IMR-90 (cell line): ENCODE measurements around the gene EPB41L1. TPM values are rescaled to one million over a fixed set of nuclear protein-coding genes. Genes with fewer than 3 reads are reported as not detected.

Experiments used
- ATAC-seq: fragments of 200-7000 bp; cut with Tn5 transposase; 2 replicates; pipeline ENCODE4 v1.9.1; 2020; ENCODE audit warnings: low read depth, mild to moderate bottlenecking, moderate library complexity
- BruUV-seq: library from RNA; stranded (reverse); fragments of 400-500 nt; replicated peaks from 2 replicates; lab custom pipeline; 2021; lab: Mats Ljungman, UMichigan
- CTCF ChIA-PET: fragments of 300-600 bp; formaldehyde crosslinking; extraction: SDS; loops from one replicate; lab custom pipeline; 2021; ENCODE audit warnings: antibody characterized with exemption; lab: Yijun Ruan, JAX
- POLR2A ChIA-PET: fragments of 300-600 bp; sonication (Branson Sonifier 250); formaldehyde crosslinking; loops from one replicate; lab custom pipeline; 2022; ENCODE audit warnings: antibody characterized with exemption; ENCODE audit not compliant: unreplicated experiment; lab: Charles Lee
- DNase-seq: peaks from one replicate; pipeline ENCODE4 v3.0.0; 2013
- H2AFZ ChIP-seq: replicated peaks from 2 replicates; pipeline ENCODE3; 2013; ENCODE audit warnings: low read length, mild to moderate bottlenecking; ENCODE audit not compliant: poor library complexity
- H2AK5ac ChIP-seq: 2 replicates; pipeline ENCODE4 v1.6.1; 2013; ENCODE audit warnings: low read depth, low read length, inconsistent platforms
- H2AK9ac ChIP-seq: replicated peaks from 2 replicates; pipeline ENCODE3; 2013; ENCODE audit warnings: mild to moderate bottlenecking, low read depth, low read length, moderate library complexity; ENCODE audit not compliant: poor library complexity
- H2BK120ac ChIP-seq: 2 replicates; pipeline ENCODE4 v1.6.1; 2013; ENCODE audit warnings: low read depth, low read length, inconsistent platforms
- H2BK15ac ChIP-seq: 3 replicates; pipeline ENCODE4 v1.6.1; 2013; ENCODE audit warnings: low read depth, low read length, inconsistent platforms
- H2BK20ac ChIP-seq: 2 replicates; pipeline ENCODE4 v1.6.1; 2013; ENCODE audit warnings: low read depth, mild to moderate bottlenecking, inconsistent platforms, low read length, moderate library complexity
- H2BK5ac ChIP-seq: 2 replicates; pipeline ENCODE4 v1.6.1; 2013; ENCODE audit warnings: mild to moderate bottlenecking, low read depth, low read length, inconsistent platforms; ENCODE audit not compliant: poor library complexity, severe bottlenecking
- H3K14ac ChIP-seq: replicated peaks from 2 replicates; pipeline ENCODE4 v1.6.1; 2013; ENCODE audit warnings: low read depth, low read length, inconsistent platforms
- H3K18ac ChIP-seq: 2 replicates; pipeline ENCODE4 v1.6.1; 2013; ENCODE audit warnings: low read depth, low read length, control low read depth
- H3K23ac ChIP-seq: 2 replicates; pipeline ENCODE4 v1.6.1; 2013; ENCODE audit warnings: low read depth, low read length, inconsistent platforms
- H3K27ac ChIP-seq: 2 replicates; pipeline ENCODE4 v1.5.1; 2013; ENCODE audit warnings: mild to moderate bottlenecking, control low read depth, low read length; ENCODE audit not compliant: insufficient read depth
- H3K27me3 ChIP-seq: 2 replicates; pipeline ENCODE4 v1.6.1; 2013; ENCODE audit warnings: low read length; ENCODE audit not compliant: control insufficient read depth, insufficient read depth
- H3K36me3 ChIP-seq: 2 replicates; pipeline ENCODE4 v1.6.1; 2013; ENCODE audit warnings: low read length, mixed read lengths; ENCODE audit not compliant: control insufficient read depth, insufficient read depth
- H3K4ac ChIP-seq: 2 replicates; pipeline ENCODE4 v1.6.1; 2013; ENCODE audit warnings: low read depth, low read length, inconsistent platforms
- H3K4me1 ChIP-seq: 2 replicates; pipeline ENCODE4 v1.6.1; 2013; ENCODE audit warnings: low read length, mixed read lengths; ENCODE audit not compliant: control insufficient read depth, insufficient read depth
- H3K4me2 ChIP-seq: 2 replicates; pipeline ENCODE4 v1.6.1; 2013; ENCODE audit warnings: low read depth, mild to moderate bottlenecking, control low read depth, low read length, moderate library complexity
- H3K4me3 ChIP-seq: 2 replicates; pipeline ENCODE4 v1.5.1; 2013; ENCODE audit warnings: low read depth, mild to moderate bottlenecking, control low read depth, low read length, moderate library complexity; ENCODE audit not compliant: insufficient read depth
- H3K56ac ChIP-seq: 2 replicates; pipeline ENCODE4 v1.6.1; 2013; ENCODE audit warnings: low read length, inconsistent platforms; ENCODE audit not compliant: insufficient read depth; ENCODE audit errors: extremely low read depth
- H3K79me1 ChIP-seq, 2 experiments: 2 replicates each; pipeline ENCODE4 v1.6.1; 2013; ENCODE audit warnings: low read length in 2 of 2, inconsistent platforms in 1 of 2, low read depth in 1 of 2
- H3K9ac ChIP-seq: 2 replicates; pipeline ENCODE4 v1.6.1; 2013; ENCODE audit warnings: low read depth, low read length, control low read depth
- H3K9me1 ChIP-seq: 2 replicates; pipeline ENCODE4 v1.6.1; 2013; ENCODE audit warnings: low read length, inconsistent platforms; ENCODE audit not compliant: insufficient read depth
- H3K9me3 ChIP-seq: 2 replicates; pipeline ENCODE4 v1.6.1; 2013; ENCODE audit warnings: low read length; ENCODE audit not compliant: control insufficient read depth, insufficient read depth
- H4K20me1 ChIP-seq: 2 replicates; pipeline ENCODE4 v1.6.1; 2013; ENCODE audit warnings: low read length, inconsistent platforms; ENCODE audit not compliant: insufficient read depth
- H4K5ac ChIP-seq: 2 replicates; pipeline ENCODE4 v1.6.1; 2013; ENCODE audit warnings: mild to moderate bottlenecking, low read depth, low read length, control low read depth
- H4K8ac ChIP-seq, 2 experiments: 2 replicates each; pipeline ENCODE4 v1.6.1; 2013; ENCODE audit warnings: low read depth in 2 of 2, low read length in 2 of 2, control low read depth in 1 of 2, inconsistent platforms in 1 of 2
- H4K91ac ChIP-seq: 2 replicates; pipeline ENCODE4 v1.6.1; 2013; ENCODE audit warnings: low read depth, low read length, inconsistent platforms; ENCODE audit not compliant: insufficient read depth
- BHLHE40 ChIP-seq: fragments of 150-350 bp; IDR thresholded peaks from 2 replicates; pipeline ENCODE4 v1.6.1; 2016; ENCODE audit warnings: mild to moderate bottlenecking, low read depth, low read length
- CEBPB ChIP-seq: IDR thresholded peaks from 2 replicates; pipeline ENCODE4 v1.6.1; 2012; ENCODE audit warnings: low read depth, low read length, improper control_type of control experiment
- CHD1 ChIP-seq: IDR thresholded peaks from 2 replicates; pipeline ENCODE4 v1.6.1; 2012; ENCODE audit warnings: low read depth, low read length, improper control_type of control experiment
- ELK1 ChIP-seq: fragments of 150-350 bp; IDR thresholded peaks from 2 replicates; pipeline ENCODE4 v1.6.1; 2016; ENCODE audit warnings: low read depth, mild to moderate bottlenecking, low read length, moderate library complexity, borderline replicate concordance
- FOS ChIP-seq: fragments of 150-350 bp; IDR thresholded peaks from 2 replicates; pipeline ENCODE4 v1.6.1; 2016; ENCODE audit warnings: low read depth, low read length
- MAFK ChIP-seq: IDR thresholded peaks from 2 replicates; pipeline ENCODE4 v1.6.1; 2012; ENCODE audit warnings: low read depth, low read length, improper control_type of control experiment
- MXI1 ChIP-seq: IDR thresholded peaks from 2 replicates; pipeline ENCODE4 v1.6.1; 2012; ENCODE audit warnings: low read depth, mild to moderate bottlenecking, low read length, moderate library complexity, borderline replicate concordance
- NFE2L2 ChIP-seq: fragments of 150-350 bp; IDR thresholded peaks from 2 replicates; pipeline ENCODE4 v1.6.1; 2016; ENCODE audit warnings: low read depth, mild to moderate bottlenecking, low read length
- POLR2A ChIP-seq: IDR thresholded peaks from 2 replicates; pipeline ENCODE4 v1.6.1; 2012; ENCODE audit warnings: mild to moderate bottlenecking, low read depth, low read length
- RAD21 ChIP-seq: IDR thresholded peaks from 2 replicates; pipeline ENCODE4 v1.6.1; 2012; ENCODE audit warnings: low read length, improper control_type of control experiment
- RCOR1 ChIP-seq: IDR thresholded peaks from 2 replicates; pipeline ENCODE4 v1.6.1; 2012; ENCODE audit warnings: mild to moderate bottlenecking, low read length, improper control_type of control experiment; ENCODE audit not compliant: insufficient replicate concordance
- RFX5 ChIP-seq: IDR thresholded peaks from 2 replicates; pipeline ENCODE4 v1.8.0; 2012; ENCODE audit warnings: low read depth, mild to moderate bottlenecking, low read length, moderate library complexity
- SMC3 ChIP-seq: fragments of 150-350 bp; IDR thresholded peaks from 2 replicates; pipeline ENCODE4 v1.6.1; 2016; ENCODE audit warnings: low read depth, mild to moderate bottlenecking, antibody characterized with exemption, low read length, moderate library complexity
- USF2 ChIP-seq: fragments of 150-350 bp; IDR thresholded peaks from 2 replicates; pipeline ENCODE4 v1.6.1; 2017; ENCODE audit warnings: mild to moderate bottlenecking, antibody characterized with exemption, low read length, low read depth
- WGBS, 2 experiments: methylation state at CpG; one replicate each; pipeline versions ENCODE4 v1.1.5 to v1.1.7; 2013; ENCODE audit warnings: missing lambda C conversion rate in 2 of 2; ENCODE audit not compliant: insufficient read length in 1 of 2; ENCODE audit errors: extremely low coverage in 2 of 2; 5-methylcytosine and 5-hydroxymethylcytosine counted together
- dilution Hi-C: fragments of 300-500 bp; cut with HindIII; formaldehyde crosslinking; loops from one replicate; pipeline ENCODE4 v1.14.3; 2018; ENCODE audit warnings: low sequenced_read_pairs; ENCODE audit not compliant: unreplicated experiment
- in situ Hi-C: fragments of 300-500 bp; cut with MboI; formaldehyde crosslinking; loops from 3 replicates; pipeline ENCODE4 v1.14.3; 2019; ENCODE audit warnings: low sequenced_read_pairs, inconsistent platforms, mixed read lengths
- intact Hi-C: fragments of 100-400 bp; cut with micrococcal nuclease; formaldehyde crosslinking; loops from 2 replicates; pipeline ENCODE4 v1.10.0; 2022
- polyA plus RNA-seq, 3 experiments: library from polyadenylated mRNA; depleted of rRNA; stranded (reverse); fragments of >200 nt; gene quantifications; 2 replicates each; pipeline ENCODE4 v1.2.3, GENCODE V29; 2012; ENCODE audit warnings: low replicate concordance in 1 of 3
- total RNA-seq: library from RNA; depleted of rRNA; stranded (reverse); fragments of >200 nt; gene quantifications from 2 replicates; pipeline ENCODE4 v1.2.3, GENCODE V29; 2012
- TF ChIP-seq, protein P1 (sequence below): conservative IDR thresholded peaks from 2 replicates; pipeline ENCODE4 v1.5.1; 2012; ENCODE audit warnings: mild to moderate bottlenecking, low read depth, low read length, improper control_type of control experiment

Gene EPB41L1
- total and polyA plus RNA-seq, 2 of the 4 experiments (the other 2 are of a cell fraction) = 12.5 to 33.7 TPM

DNA sequence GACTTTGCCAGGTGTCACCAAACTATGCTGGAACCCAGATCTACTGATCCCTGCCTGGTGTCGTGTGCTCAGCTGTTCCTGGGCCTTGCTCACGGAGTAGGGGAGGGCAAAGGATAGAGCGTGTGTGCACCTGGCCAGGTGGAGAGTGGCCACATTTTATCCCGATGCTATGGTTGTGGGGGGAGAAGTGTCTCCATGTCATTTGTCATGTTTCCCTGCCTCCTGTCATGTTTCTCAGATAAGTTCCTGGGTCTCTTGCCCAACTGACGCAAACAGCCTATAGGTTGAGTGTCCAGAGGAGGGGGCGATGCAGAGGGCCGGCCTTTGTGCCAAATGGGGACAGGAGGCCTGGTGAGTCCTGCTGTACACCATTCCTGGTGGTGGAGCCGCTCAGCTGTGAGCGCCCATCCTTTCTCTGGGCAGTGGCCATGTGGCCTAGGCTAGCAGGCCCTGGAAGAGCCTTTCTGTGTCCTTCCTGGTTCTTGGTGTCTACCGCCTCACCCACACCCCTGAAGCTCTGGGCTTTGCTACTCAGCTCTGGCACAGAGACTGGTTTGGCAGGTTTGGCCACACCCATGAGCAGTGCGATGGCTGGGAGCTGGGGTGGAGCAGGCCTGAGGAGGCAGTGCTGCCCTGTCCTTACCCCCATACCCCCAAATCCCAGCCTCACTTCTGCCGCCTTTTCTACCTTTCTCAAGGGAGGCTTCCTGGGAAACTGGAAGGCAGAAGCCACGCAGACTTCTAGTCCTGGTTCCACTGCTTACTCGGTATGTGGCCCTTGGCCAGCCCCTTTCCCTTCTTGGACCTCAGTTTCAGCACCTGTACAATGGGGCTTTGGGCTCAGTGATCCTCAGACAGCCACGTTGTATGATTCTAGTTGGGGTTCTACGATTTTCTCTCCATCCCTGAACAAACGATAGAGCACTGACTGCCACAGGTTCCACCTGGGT, 32.3 kb upstream of the EPB41L1 start:
- dilution Hi-C loops = no loop called here
- Histone ChIP-seq H4K20me1 (no peaks in the 10 kb centered on the region), H3K23ac (no peak overlapping the region), H3K4me3 (no peak overlapping the region), H3K36me3 (no peaks in the 10 kb centered on the region), H3K9me1 (peaks cover 6% of the 10 kb centered on the region), H3K4me1 (no peaks in the 10 kb centered on the region), H2BK5ac (no peak overlapping the region), H3K4ac (no peak overlapping the region), H3K27me3 (peaks cover 18% of the 10 kb centered on the region), H3K4me2 (no peak overlapping the region), H3K18ac (no peak overlapping the region), H2AK5ac (no peak overlapping the region), H2BK15ac (no peak overlapping the region), H3K9ac (no peak overlapping the region), H4K8ac (no peak overlapping the region), H2BK120ac (no peak overlapping the region), H2AK9ac (no peak overlapping the region), H3K79me1 (no peaks in the 10 kb centered on the region), H4K5ac (no peak overlapping the region), H3K56ac (no peak overlapping the region), H2AFZ (no peak overlapping the region), H2BK20ac (no peak overlapping the region), H3K14ac (no peak overlapping the region), H3K9me3 (no peaks in the 10 kb centered on the region), H3K27ac (no peak overlapping the region), H4K91ac (no peak overlapping the region)
- POLR2A ChIA-PET = no interaction called here
- BruUV-seq = no TSS peak
- in situ Hi-C loops = no loop called here
- CTCF ChIA-PET = interaction anchor here (0.5 kb wide), 1 partner anchor 483 kb away, joined by 3 read pairs; the partner anchor contains the start of gene RAB5IF
- ATAC-seq = no peak
- DNase-seq = no peak
- intact Hi-C loops = no loop called here
- WGBS, 2 experiments = 80% methylated on average over 3 of the region's 17 CpGs; no CpG with 5 or more reads in 1 of the 2 experiments
- no peak for TF ChIP-seq MXI1
- TF ChIP-seq CHD1 = no peak
- TF ChIP-seq RCOR1 = no peak
- TF ChIP-seq POLR2A = no peak
- no peak for TF ChIP-seq CEBPB
- no peak for TF ChIP-seq USF2
- no peak for TF ChIP-seq MAFK
- TF ChIP-seq ELK1 = no peak
- no peak for TF ChIP-seq RAD21
- no peak for TF ChIP-seq NFE2L2
- TF ChIP-seq FOS = no peak
- no peak for TF ChIP-seq RFX5
- TF ChIP-seq, protein P1, sequence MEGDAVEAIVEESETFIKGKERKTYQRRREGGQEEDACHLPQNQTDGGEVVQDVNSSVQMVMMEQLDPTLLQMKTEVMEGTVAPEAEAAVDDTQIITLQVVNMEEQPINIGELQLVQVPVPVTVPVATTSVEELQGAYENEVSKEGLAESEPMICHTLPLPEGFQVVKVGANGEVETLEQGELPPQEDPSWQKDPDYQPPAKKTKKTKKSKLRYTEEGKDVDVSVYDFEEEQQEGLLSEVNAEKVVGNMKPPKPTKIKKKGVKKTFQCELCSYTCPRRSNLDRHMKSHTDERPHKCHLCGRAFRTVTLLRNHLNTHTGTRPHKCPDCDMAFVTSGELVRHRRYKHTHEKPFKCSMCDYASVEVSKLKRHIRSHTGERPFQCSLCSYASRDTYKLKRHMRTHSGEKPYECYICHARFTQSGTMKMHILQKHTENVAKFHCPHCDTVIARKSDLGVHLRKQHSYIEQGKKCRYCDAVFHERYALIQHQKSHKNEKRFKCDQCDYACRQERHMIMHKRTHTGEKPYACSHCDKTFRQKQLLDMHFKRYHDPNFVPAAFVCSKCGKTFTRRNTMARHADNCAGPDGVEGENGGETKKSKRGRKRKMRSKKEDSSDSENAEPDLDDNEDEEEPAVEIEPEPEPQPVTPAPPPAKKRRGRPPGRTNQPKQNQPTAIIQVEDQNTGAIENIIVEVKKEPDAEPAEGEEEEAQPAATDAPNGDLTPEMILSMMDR = no peak
- no peak for TF ChIP-seq BHLHE40
- no peak for TF ChIP-seq SMC3
